MCF 10A (cell line): ENCODE data around the gene GJA5. TPM values are rescaled to one million over a fixed set of nuclear protein-coding genes. Genes with fewer than 3 reads are reported as not detected.
A peak's percentile ranks its signal among the peaks of the same experiment; 100 is the strongest.

Experiments used
- BruUV-seq: library from RNA; stranded (reverse); fragments of 400-500 nt; replicated peaks from 2 replicates; lab custom pipeline; 2021; lab: Mats Ljungman, UMichigan
- CTCF ChIA-PET: fragments of 300-600 bp; sonication (Branson Sonifier 250); formaldehyde crosslinking; extraction: SDS; loops from one replicate; lab custom pipeline; 2021; ENCODE audit warnings: antibody characterized with exemption, inconsistent platforms; lab: Yijun Ruan, JAX
- POLR2A ChIA-PET: fragments of 300-600, 350-650 bp; sonication (Branson Sonifier 250); formaldehyde crosslinking; extraction: SDS; loops from one replicate; lab custom pipeline; 2020; ENCODE audit warnings: antibody characterized with exemption, inconsistent platforms; lab: Yijun Ruan, JAX
- DNase-seq: peaks from one replicate; pipeline ENCODE4 v3.0.0-alpha.2; 2018; ENCODE audit not compliant: unreplicated experiment
- H3K27ac Mint-ChIP-seq: one replicate; pipeline ENCODE4 v1.8.0; 2022; ENCODE audit warnings: mild to moderate bottlenecking, low read depth, mixed read lengths; ENCODE audit not compliant: unreplicated experiment
- H3K27me3 Mint-ChIP-seq: one replicate; pipeline ENCODE4 v1.8.0; 2022; ENCODE audit warnings: mixed read lengths; ENCODE audit not compliant: insufficient read depth, unreplicated experiment
- H3K36me3 Mint-ChIP-seq: one replicate; pipeline ENCODE4 v1.8.0; 2022; ENCODE audit warnings: mild to moderate bottlenecking, moderate library complexity, mixed read lengths; ENCODE audit not compliant: insufficient read depth, unreplicated experiment
- H3K4me1 Mint-ChIP-seq: one replicate; pipeline ENCODE4 v1.8.0; 2022; ENCODE audit warnings: mixed read lengths; ENCODE audit not compliant: insufficient read depth, unreplicated experiment
- H3K4me3 Mint-ChIP-seq: one replicate; pipeline ENCODE4 v1.8.0; 2022; ENCODE audit warnings: mild to moderate bottlenecking, moderate library complexity, mixed read lengths; ENCODE audit not compliant: unreplicated experiment
- H3K9me3 Mint-ChIP-seq: one replicate; pipeline ENCODE4 v1.8.0; 2022; ENCODE audit warnings: mixed read lengths; ENCODE audit not compliant: unreplicated experiment
- intact Hi-C: fragments of 100-400 bp; cut with micrococcal nuclease; formaldehyde crosslinking; loops from 2 replicates; pipeline ENCODE4 v1.14.1; 2022
- total RNA-seq: library from RNA; stranded (reverse); gene quantifications from 2 replicates; pipeline ENCODE4 v1.2.3, GENCODE V29; 2022
- TF ChIP-seq, protein P1 (sequence below): fragments of 200-600 bp; IDR thresholded peaks from one replicate; pipeline ENCODE4 v1.8.0; 2022; ENCODE audit warnings: antibody characterized with exemption, mild to moderate bottlenecking; ENCODE audit not compliant: unreplicated experiment

The GJA5 gene
- total RNA-seq, 1 experiment from 2014 or later = 0.28 TPM

DNA sequence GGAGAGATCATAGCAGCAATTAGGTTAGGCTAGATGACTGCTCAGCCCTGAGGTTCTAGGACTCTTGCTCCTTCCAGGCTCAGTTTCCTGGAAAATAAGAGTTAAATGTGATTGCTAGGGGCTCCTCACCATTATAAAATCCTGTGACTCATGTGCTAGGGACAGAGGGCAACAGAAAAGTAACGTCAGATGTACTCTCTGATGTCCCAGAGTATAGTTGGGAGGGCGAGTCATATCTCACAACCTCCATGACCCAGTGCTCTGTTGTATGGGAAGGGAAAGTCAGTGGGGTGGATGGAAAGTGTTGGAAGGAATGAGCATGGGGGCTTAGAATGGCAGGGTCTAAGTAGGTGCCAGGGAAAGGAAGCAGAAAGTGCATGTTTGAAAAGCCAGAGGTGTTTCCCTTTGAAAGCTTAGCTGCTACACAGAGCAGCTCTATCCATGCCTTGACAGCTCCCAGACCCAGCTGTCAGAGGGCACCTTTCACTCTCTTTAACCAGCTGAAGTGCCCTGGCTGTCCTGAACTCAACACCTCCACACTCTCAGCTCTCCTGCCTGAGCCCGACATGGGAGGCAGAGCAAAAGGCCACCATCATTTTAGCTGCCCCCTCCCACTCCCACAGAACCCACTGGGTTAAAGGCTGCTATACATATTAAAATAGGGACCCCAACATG, 11.6 kb downstream of the GJA5 start:
- H3K4me1 Mint-ChIP-seq = peaks cover 7% of the 10 kb centered on the region
- BruUV-seq = no TSS peak
- no peak overlapping the region for H3K4me3 Mint-ChIP-seq
- TF ChIP-seq, protein P1, sequence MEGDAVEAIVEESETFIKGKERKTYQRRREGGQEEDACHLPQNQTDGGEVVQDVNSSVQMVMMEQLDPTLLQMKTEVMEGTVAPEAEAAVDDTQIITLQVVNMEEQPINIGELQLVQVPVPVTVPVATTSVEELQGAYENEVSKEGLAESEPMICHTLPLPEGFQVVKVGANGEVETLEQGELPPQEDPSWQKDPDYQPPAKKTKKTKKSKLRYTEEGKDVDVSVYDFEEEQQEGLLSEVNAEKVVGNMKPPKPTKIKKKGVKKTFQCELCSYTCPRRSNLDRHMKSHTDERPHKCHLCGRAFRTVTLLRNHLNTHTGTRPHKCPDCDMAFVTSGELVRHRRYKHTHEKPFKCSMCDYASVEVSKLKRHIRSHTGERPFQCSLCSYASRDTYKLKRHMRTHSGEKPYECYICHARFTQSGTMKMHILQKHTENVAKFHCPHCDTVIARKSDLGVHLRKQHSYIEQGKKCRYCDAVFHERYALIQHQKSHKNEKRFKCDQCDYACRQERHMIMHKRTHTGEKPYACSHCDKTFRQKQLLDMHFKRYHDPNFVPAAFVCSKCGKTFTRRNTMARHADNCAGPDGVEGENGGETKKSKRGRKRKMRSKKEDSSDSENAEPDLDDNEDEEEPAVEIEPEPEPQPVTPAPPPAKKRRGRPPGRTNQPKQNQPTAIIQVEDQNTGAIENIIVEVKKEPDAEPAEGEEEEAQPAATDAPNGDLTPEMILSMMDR = no peak
- CTCF ChIA-PET = interaction anchor here (0.5 to 2.7 kb wide), 5 partner anchors 57 to 308 kb away, joined by 3 to 7 read pairs (median 3); no protein-coding TSS in a partner anchor
- H3K9me3 Mint-ChIP-seq = no peaks in the 10 kb centered on the region
- H3K36me3 Mint-ChIP-seq = no peaks in the 10 kb centered on the region
- H3K27ac Mint-ChIP-seq = peak overlapping the region; percentile 2
- DNase-seq = no peak
- intact Hi-C loops = no loop called here
- POLR2A ChIA-PET = interaction anchor here (0.7 to 3.1 kb wide), 4 partner anchors 8 to 78 kb away, joined by 4 to 11 read pairs (median 4); partner anchors contain the start of gene ACP6
- H3K27me3 Mint-ChIP-seq = no peaks in the 10 kb centered on the region

DNA sequence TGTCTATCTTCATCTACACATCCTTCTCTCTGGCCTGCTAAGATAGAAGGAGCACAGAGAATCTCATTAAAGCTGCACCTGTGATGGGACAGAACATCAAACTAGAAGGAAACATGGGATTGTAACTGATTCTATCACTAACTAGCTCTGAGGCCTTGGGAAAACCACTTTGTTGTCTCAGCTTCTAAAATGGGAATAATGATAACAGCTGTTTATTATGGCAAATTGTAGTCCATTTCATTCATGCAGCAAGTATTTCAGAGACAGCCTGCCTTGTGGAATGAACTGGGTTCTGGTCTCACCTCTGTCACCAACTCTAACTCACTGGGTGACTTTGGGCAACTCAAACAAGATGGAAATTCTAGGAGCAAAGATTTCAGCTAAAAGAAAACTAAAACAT, 12.4 kb downstream of the GJA5 start:
- POLR2A ChIA-PET = interaction anchor here (0.7 to 3.1 kb wide), 3 partner anchors 9 to 78 kb away, joined by 4 to 11 read pairs (median 4); partner anchors contain the start of gene ACP6
- no peaks in the 10 kb centered on the region for H3K9me3 Mint-ChIP-seq
- H3K4me3 Mint-ChIP-seq = no peak overlapping the region
- CTCF ChIA-PET = interaction anchor here (0.6 to 2.7 kb wide), 5 partner anchors 8 to 159 kb away, joined by 3 to 7 read pairs (median 3); no protein-coding TSS in a partner anchor
- DNase-seq = no peak
- H3K36me3 Mint-ChIP-seq = no peaks in the 10 kb centered on the region
- H3K27me3 Mint-ChIP-seq = no peaks in the 10 kb centered on the region
- H3K4me1 Mint-ChIP-seq = peaks cover 7% of the 10 kb centered on the region
- intact Hi-C loops = no loop called here
- BruUV-seq = no TSS peak
- no peak overlapping the region for H3K27ac Mint-ChIP-seq
- TF ChIP-seq, protein P1 = no peak

DNA sequence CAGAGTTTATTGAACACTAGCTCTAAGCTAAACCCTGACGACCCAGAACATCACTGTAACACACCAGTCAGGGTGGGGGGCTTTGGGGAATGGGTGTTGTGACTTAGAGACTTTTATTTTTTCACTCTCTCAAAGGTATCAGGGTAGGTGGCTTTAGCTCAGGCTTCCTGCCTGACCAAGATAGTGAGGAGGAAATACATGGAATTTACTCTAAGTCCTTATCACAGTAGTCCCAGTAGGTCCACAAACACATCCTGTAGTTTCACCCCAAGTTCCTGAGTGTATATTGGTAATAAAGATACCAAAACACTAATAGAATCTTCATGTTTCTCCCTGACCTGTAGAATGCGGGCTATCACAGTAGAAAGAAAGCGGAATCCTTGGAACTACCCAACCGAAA, 15.1 kb downstream of the GJA5 start:
- no peak overlapping the region for H3K27ac Mint-ChIP-seq
- no peaks in the 10 kb centered on the region for H3K9me3 Mint-ChIP-seq
- no peaks in the 10 kb centered on the region for H3K27me3 Mint-ChIP-seq
- no peaks in the 10 kb centered on the region for H3K36me3 Mint-ChIP-seq
- TF ChIP-seq, protein P1 = no peak
- no peak overlapping the region for H3K4me3 Mint-ChIP-seq
- peaks cover 7% of the 10 kb centered on the region for H3K4me1 Mint-ChIP-seq
- intact Hi-C loops = no loop called here
- BruUV-seq = no TSS peak
- ChIA-PET CTCF (interaction anchor here (1.0 to 1.1 kb wide), 2 partner anchors 12 to 147 kb away, joined by 3 to 4 read pairs; no protein-coding TSS in a partner anchor), POLR2A (no interaction called here)
- DNase-seq = no peak

DNA sequence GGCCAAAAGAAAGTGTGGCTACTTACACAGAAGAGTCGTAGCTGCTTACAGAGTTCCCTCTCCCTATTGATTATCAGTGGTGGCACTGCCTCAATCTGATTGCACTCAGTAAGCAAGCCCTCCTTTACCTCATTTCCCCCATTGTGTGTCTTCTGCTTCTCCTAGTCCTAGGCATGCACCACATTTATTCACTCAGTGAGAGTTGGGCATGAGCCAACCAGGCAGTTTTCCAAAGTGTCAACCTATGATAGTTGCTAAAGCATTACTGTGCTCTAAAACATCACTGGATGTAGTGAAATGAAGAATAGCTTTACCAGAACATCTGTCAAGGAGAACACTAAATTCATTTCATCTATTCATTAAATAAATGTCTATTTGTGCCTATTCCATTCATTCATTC, 19.3 kb downstream of the GJA5 start:
- DNase-seq = no peak
- no peaks in the 10 kb centered on the region for H3K4me1 Mint-ChIP-seq
- intact Hi-C loops = no loop called here
- no peak overlapping the region for H3K4me3 Mint-ChIP-seq
- no peaks in the 10 kb centered on the region for H3K36me3 Mint-ChIP-seq
- TF ChIP-seq, protein P1 = no peak
- no TSS peak for BruUV-seq
- H3K27ac Mint-ChIP-seq = no peak overlapping the region
- no peaks in the 10 kb centered on the region for H3K27me3 Mint-ChIP-seq
- POLR2A ChIA-PET = interaction anchor here (1.2 kb wide), 1 partner anchor 16 kb away, joined by 3 read pairs; no protein-coding TSS in a partner anchor
- no peaks in the 10 kb centered on the region for H3K9me3 Mint-ChIP-seq
- CTCF ChIA-PET = interaction anchor here (1.5 to 2.0 kb wide), 2 partner anchors 26 to 151 kb away, joined by 3 to 9 read pairs; no protein-coding TSS in a partner anchor
